CD4-positive, CD25-positive, alpha-beta regulatory T cell (primary cell): ENCODE measurements around the gene PPP4R4. TPM values are rescaled to one million over a fixed set of nuclear protein-coding genes. Genes with fewer than 3 reads are reported as not detected.

ENCODE experiments used
- ATAC-seq, 2 donors: fragments of 150-1000 bp; cut with Tn5 transposase; one replicate each; pipeline ENCODE4 v1.10.0; 2021; ENCODE audit warnings: low read depth in 2 of 2, moderate number of reproducible peaks in 2 of 2, moderate library complexity in 1 of 2
- DNase-seq, 3 donors: peaks; one replicate each; pipeline versions ENCODE4 v3.0.0 to v3.0.0-alpha.2; 2012 to 2022; ENCODE audit warnings: mixed read lengths in 1 of 3
- H3K27ac ChIP-seq: one replicate; pipeline ENCODE4 v1.7.0; 2013; ENCODE audit warnings: mild to moderate bottlenecking, low read length; ENCODE audit not compliant: insufficient read depth, poor library complexity, severe bottlenecking
- H3K27me3 ChIP-seq: one replicate; pipeline ENCODE4 v1.7.0; 2013; ENCODE audit warnings: low read length; ENCODE audit not compliant: control insufficient read depth, insufficient read depth
- H3K36me3 ChIP-seq: one replicate; pipeline ENCODE4 v1.7.0; 2013; ENCODE audit warnings: mild to moderate bottlenecking, low read length, moderate library complexity; ENCODE audit not compliant: control insufficient read depth, insufficient read depth
- H3K4me1 ChIP-seq: 2 replicates; pipeline ENCODE4 v1.7.0; 2013; ENCODE audit warnings: mild to moderate bottlenecking, low read length; ENCODE audit not compliant: insufficient read depth, control insufficient read depth, poor library complexity, severe bottlenecking
- H3K4me3 ChIP-seq: one replicate; pipeline ENCODE4 v1.7.0; 2013; ENCODE audit warnings: low read depth, mild to moderate bottlenecking, low read length, moderate library complexity
- H3K9me3 ChIP-seq, 2 experiments: 1 replicate in 1 of 2; 2 replicates in 1 of 2; pipeline ENCODE4 v1.7.0; 2013; ENCODE audit warnings: low read length in 2 of 2, mild to moderate bottlenecking in 1 of 2, moderate library complexity in 1 of 2; ENCODE audit not compliant: control insufficient read depth in 2 of 2
- H3K27ac Mint-ChIP-seq, 3 donors: one replicate each; pipeline ENCODE4 v1.8.0; 2020 to 2022; ENCODE audit warnings: mild to moderate bottlenecking in 3 of 3, mixed read lengths in 3 of 3, moderate library complexity in 2 of 3
- H3K27me3 Mint-ChIP-seq: one replicate; pipeline ENCODE4 v1.8.0; 2022; ENCODE audit warnings: mild to moderate bottlenecking, mixed read lengths
- H3K36me3 Mint-ChIP-seq: one replicate; pipeline ENCODE4 v1.8.0; 2020; ENCODE audit warnings: mixed read lengths
- H3K4me1 Mint-ChIP-seq, 4 donors: one replicate each; pipeline ENCODE4 v1.8.0; 2020 to 2022; ENCODE audit warnings: mixed read lengths in 4 of 4, mild to moderate bottlenecking in 1 of 4
- H3K4me3 Mint-ChIP-seq, 4 donors: one replicate each; pipeline ENCODE4 v1.8.0; 2020 to 2022; ENCODE audit warnings: mild to moderate bottlenecking in 4 of 4, mixed read lengths in 4 of 4, moderate library complexity in 3 of 4
- H3K9me3 Mint-ChIP-seq, 7 donors: one replicate each; pipeline ENCODE4 v1.8.0; 2020 to 2022; ENCODE audit warnings: mixed read lengths in 7 of 7, mild to moderate bottlenecking in 3 of 7, moderate library complexity in 2 of 7
- polyA plus RNA-seq, 4 donors: library from polyadenylated mRNA; unstranded; fragments of 300-500 nt; fragmentation: Illumina TruSeq; gene quantifications; one replicate each; pipeline ENCODE4 v1.2.3, GENCODE V29; 2021
- total RNA-seq: library from RNA; stranded (reverse); gene quantifications from one replicate; pipeline ENCODE4 v1.2.3, GENCODE V29; 2022

The PPP4R4 gene
- total and polyA plus RNA-seq, 5 donors from 2014 or later, result 0.15 to 0.69 (median 0.37) TPM; not detected in 2

DNA sequence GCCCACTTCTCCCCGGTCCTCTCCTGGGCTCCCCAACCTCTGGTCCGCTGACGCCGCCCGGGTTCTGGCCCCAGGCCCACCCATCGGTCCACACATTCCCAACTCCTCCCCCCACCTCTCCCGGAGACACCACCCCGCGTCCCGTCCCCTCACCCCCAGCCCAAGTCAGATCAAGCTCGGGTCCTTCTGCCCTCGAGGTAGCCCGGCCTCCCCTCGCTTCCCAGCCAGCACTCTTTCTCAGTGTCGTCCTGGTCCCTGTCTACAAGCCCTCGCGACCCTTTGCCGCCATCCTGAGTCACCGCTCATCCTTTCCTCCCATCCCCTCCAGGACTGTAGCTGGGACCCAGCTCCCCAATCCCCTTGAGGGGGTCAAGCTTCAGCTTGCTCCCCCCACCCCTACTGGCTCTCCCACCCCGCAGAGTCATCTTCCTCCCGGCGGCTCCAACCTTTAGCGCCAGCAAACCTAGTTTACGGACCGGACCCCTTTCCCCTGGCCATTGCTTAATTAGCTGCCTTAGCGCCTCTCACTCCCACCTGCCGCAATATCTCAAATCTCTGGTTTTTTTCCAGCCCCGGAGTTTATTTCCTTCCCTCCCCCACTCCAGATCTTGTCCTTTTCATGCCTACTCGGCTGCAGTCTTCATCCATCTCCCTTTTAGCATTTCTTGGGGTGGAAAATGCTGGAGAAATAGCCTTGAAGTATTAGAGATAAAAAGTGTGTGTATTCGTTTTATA is 1.1 kb downstream of the PPP4R4 start:
- H3K36me3 ChIP-seq, result no peaks in the 10 kb centered on the region
- H3K4me3 ChIP-seq, result no peak overlapping the region
- no peaks in the 10 kb centered on the region for H3K36me3 Mint-ChIP-seq
- peak overlapping the region; percentile 75 to 92 (median 82) for H3K4me3 Mint-ChIP-seq
- peaks cover 71% of the 10 kb centered on the region for H3K27me3 Mint-ChIP-seq
- peaks cover 38% of the 10 kb centered on the region for H3K27me3 ChIP-seq
- H3K27ac Mint-ChIP-seq, result peak overlapping the region in 2 of 3 donors; percentile 1 to 60
- H3K4me1 Mint-ChIP-seq, result peaks cover 8 to 20% (median 13%) of the 10 kb centered on the region in 4 donors
- DNase-seq (no peak), ATAC-seq (no peak)
- no peak overlapping the region for H3K27ac ChIP-seq
- no peaks in the 10 kb centered on the region for H3K9me3 Mint-ChIP-seq
- peaks cover 20% of the 10 kb centered on the region for H3K4me1 ChIP-seq
- H3K9me3 ChIP-seq, result no peaks in the 10 kb centered on the region

DNA sequence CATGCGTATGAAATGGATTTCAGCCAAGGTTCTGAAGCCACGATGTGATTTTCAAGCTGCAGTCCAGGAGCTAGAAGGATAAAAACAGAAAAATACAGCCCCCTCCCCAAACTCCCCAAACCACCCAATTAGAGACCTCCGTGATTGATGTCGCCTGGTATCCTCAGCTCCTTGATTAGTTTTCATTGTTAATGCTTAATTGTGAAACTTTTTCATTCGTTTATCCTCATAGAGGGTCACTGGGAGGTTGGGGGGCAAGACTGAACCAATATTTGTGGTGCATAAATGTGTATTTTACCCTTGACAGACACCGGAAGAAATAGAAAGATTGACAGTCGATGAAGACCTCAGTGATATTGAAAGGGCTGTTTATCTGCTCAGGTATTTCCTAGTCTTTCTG is 1.6 kb downstream of the PPP4R4 start:
- Histone ChIP-seq H3K4me1 (peaks cover 20% of the 10 kb centered on the region), H3K27ac (no peak overlapping the region), H3K4me3 (no peak overlapping the region), H3K9me3 (no peaks in the 10 kb centered on the region), H3K27me3 (peaks cover 36% of the 10 kb centered on the region), H3K36me3 (no peaks in the 10 kb centered on the region)
- peak overlapping the region; percentile 70 to 85 (median 78) for H3K4me3 Mint-ChIP-seq
- no peaks in the 10 kb centered on the region for H3K9me3 Mint-ChIP-seq
- no peak for DNase-seq
- peaks cover 73% of the 10 kb centered on the region for H3K27me3 Mint-ChIP-seq
- peak overlapping the region in 2 of 3 donors; percentile 1 to 15 for H3K27ac Mint-ChIP-seq
- no peak for ATAC-seq
- H3K4me1 Mint-ChIP-seq, result peaks cover 9 to 24% (median 17%) of the 10 kb centered on the region in 4 donors
- H3K36me3 Mint-ChIP-seq, result no peaks in the 10 kb centered on the region

DNA sequence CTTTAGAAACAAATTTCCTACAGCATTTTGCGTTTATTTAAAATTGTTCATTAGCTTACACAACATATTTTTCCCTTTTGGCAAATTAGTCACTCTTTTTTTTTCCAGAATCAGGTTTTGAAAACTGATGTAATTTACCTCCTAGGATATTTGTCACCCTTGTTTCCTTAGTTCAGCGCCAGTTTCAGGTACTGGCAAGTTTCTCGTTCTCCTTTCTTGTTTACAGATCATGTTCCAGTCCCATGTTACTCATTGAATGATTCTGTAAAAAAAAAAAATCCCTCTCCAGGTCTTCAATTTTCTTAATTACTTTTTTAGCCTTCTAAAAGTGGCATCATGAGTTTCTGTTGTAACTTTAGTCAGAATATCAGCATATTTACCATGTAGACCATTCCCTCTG is 2.7 kb downstream of the PPP4R4 start:
- Histone ChIP-seq H3K9me3 (no peaks in the 10 kb centered on the region), H3K27me3 (peaks cover 33% of the 10 kb centered on the region), H3K36me3 (no peaks in the 10 kb centered on the region), H3K4me3 (no peak overlapping the region), H3K4me1 (peaks cover 20% of the 10 kb centered on the region), H3K27ac (no peak overlapping the region)
- no peaks in the 10 kb centered on the region for H3K9me3 Mint-ChIP-seq
- H3K4me3 Mint-ChIP-seq, result peak overlapping the region in 1 of 4 donors; percentile 80
- DNase-seq (no peak), ATAC-seq (no peak)
- H3K36me3 Mint-ChIP-seq, result no peaks in the 10 kb centered on the region
- peaks cover 12 to 28% (median 20%) of the 10 kb centered on the region in 4 donors for H3K4me1 Mint-ChIP-seq
- no peak overlapping the region for H3K27ac Mint-ChIP-seq
- H3K27me3 Mint-ChIP-seq, result peaks cover 67% of the 10 kb centered on the region

DNA sequence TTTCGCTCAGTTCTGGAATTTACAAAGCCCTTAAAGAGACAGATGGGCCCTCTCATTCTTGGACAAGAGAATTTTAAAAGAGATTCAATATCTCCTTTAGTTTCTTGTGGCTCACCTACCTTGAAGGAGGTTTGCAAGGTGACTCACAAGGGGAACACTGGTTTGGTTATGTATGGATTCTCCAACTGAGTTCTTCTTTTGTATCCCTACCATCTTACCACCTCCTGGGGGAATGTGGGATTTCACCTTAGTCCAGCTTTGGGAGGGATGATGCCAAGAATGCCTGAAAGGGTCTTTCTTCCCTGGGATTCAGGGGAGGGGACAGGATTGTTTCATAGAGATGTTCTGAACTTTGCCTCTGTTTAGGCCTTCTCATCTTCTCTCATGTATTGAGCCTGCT is 3.7 kb downstream of the PPP4R4 start:
- Histone ChIP-seq H3K4me3 (no peak overlapping the region), H3K9me3 (no peaks in the 10 kb centered on the region), H3K27ac (no peak overlapping the region), H3K4me1 (peaks cover 20% of the 10 kb centered on the region), H3K36me3 (no peaks in the 10 kb centered on the region), H3K27me3 (peaks cover 34% of the 10 kb centered on the region)
- Mint-ChIP-seq H3K27me3 (peaks cover 60% of the 10 kb centered on the region), H3K36me3 (no peaks in the 10 kb centered on the region), H3K4me1 (peaks cover 12 to 28% (median 20%) of the 10 kb centered on the region in 4 donors), H3K4me3 (no peak overlapping the region), H3K27ac (no peak overlapping the region), H3K9me3 (no peaks in the 10 kb centered on the region)
- no peak for DNase-seq
- ATAC-seq, result no peak

DNA sequence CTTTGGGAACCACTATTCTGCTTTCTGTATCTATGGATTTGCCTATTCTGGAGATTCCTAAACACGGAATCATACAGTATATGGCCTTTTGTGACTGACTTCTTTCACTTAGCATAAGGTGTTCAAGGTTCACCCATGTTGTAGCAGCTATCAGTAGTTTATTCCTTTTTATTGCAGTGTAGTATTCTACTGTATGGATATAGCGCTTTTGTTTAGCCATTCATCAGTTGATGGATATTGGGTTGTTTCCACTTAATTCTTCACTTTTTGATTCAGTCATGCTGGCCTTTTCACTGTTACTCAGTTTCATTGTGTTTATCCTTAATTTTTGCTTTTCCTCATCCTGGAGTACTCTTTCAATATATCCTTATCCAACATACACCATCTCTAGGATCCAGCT is 5.1 kb downstream of the PPP4R4 start:
- H3K4me3 ChIP-seq, result no peak overlapping the region
- no peaks in the 10 kb centered on the region for H3K9me3 Mint-ChIP-seq
- H3K36me3 Mint-ChIP-seq, result no peaks in the 10 kb centered on the region
- no peaks in the 10 kb centered on the region for H3K9me3 ChIP-seq
- peaks cover 57% of the 10 kb centered on the region for H3K27me3 Mint-ChIP-seq
- peaks cover 13% of the 10 kb centered on the region for H3K4me1 ChIP-seq
- H3K4me3 Mint-ChIP-seq, result no peak overlapping the region
- no peak overlapping the region for H3K27ac ChIP-seq
- peaks cover 12 to 21% (median 15%) of the 10 kb centered on the region in 4 donors for H3K4me1 Mint-ChIP-seq
- no peaks in the 10 kb centered on the region for H3K36me3 ChIP-seq
- ATAC-seq (no peak), DNase-seq (no peak)
- peaks cover 36% of the 10 kb centered on the region for H3K27me3 ChIP-seq
- no peak overlapping the region for H3K27ac Mint-ChIP-seq

DNA sequence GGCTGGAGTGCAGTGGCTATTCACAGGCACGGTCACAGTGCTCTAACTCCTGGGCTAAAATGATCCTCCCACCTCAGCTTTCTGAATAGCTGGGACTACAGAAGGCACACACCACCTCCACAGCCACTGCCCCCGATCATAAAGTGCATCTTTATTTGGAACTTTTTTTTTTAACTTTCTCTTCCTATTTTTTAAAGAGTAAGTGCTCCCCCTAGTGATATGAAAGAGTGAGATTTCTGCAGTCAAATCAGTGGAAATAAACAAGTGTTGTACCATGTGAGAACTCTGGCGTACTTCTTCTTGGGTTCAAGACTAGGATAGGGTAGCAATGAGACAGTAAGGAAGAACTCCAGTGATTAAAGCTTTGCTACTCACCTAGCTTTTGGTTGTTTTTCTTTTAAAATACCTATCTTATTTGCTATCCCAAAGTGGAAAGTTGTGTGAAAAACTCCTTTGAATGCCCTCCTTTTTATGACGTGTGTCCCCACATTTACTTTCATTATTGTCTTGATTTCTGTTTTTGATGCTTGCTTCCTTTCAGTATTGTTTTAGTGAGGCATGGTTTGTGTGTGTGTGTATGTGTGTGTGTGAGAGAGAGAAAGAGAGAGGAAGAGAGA is 6.6 kb downstream of the PPP4R4 start:
- Mint-ChIP-seq H3K27ac (peak overlapping the region; percentile 7 to 69 (median 15)), H3K4me1 (peaks cover 4 to 11% (median 10%) of the 10 kb centered on the region in 4 donors), H3K27me3 (peaks cover 59% of the 10 kb centered on the region), H3K4me3 (peak overlapping the region; percentile 3 to 15 (median 8)), H3K9me3 (no peaks in the 10 kb centered on the region), H3K36me3 (no peaks in the 10 kb centered on the region)
- H3K27me3 ChIP-seq, result peaks cover 34% of the 10 kb centered on the region
- peak; percentile 68 to 69 for ATAC-seq
- no peaks in the 10 kb centered on the region for H3K9me3 ChIP-seq
- H3K4me1 ChIP-seq, result no peaks in the 10 kb centered on the region
- H3K27ac ChIP-seq, result no peak overlapping the region
- no peaks in the 10 kb centered on the region for H3K36me3 ChIP-seq
- H3K4me3 ChIP-seq, result peak overlapping the region; percentile 81
- DNase-seq, result peak in 2 of 3 donors; percentile 71 to 76

DNA sequence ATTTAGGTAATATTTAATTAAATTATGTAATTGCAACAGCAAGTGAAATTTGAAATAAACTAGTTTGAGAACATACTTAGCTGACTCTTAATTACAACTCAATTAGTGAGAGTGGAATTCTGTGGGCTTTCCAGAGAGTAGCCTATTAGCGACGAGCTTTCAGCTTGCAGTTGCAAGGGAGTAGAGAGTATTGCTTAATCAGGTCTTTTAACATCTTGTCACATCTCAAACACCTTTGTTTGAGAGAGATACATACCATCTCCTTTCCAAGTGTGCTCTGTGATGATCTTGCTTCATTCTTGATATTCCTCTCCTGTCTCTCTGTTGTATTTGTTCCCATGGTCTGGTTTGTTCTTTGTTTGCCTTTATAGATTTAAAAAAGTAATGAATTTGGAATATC is 7.7 kb downstream of the PPP4R4 start:
- no peak overlapping the region for H3K27ac ChIP-seq
- no peak overlapping the region for H3K27ac Mint-ChIP-seq
- H3K27me3 ChIP-seq, result peaks cover 24% of the 10 kb centered on the region
- no peaks in the 10 kb centered on the region for H3K9me3 ChIP-seq
- H3K36me3 Mint-ChIP-seq, result no peaks in the 10 kb centered on the region
- no peaks in the 10 kb centered on the region for H3K36me3 ChIP-seq
- H3K4me1 Mint-ChIP-seq, result peaks cover 4 to 8% (median 7%) of the 10 kb centered on the region in 4 donors
- H3K4me3 Mint-ChIP-seq, result no peak overlapping the region
- H3K27me3 Mint-ChIP-seq, result peaks cover 59% of the 10 kb centered on the region
- H3K4me1 ChIP-seq, result no peaks in the 10 kb centered on the region
- no peak for DNase-seq
- no peak for ATAC-seq
- no peaks in the 10 kb centered on the region for H3K9me3 Mint-ChIP-seq
- H3K4me3 ChIP-seq, result no peak overlapping the region
